ENCODE data around the gene GTF2A1.
A peak's percentile ranks its signal among the peaks of the same experiment; 100 is the strongest.
"Not testable (repeated sequence)": the region's sequence is repeated elsewhere in the genome, so short reads cannot be mapped to it uniquely, and the experiment has no call there.

The GTF2A1 gene

DNA sequence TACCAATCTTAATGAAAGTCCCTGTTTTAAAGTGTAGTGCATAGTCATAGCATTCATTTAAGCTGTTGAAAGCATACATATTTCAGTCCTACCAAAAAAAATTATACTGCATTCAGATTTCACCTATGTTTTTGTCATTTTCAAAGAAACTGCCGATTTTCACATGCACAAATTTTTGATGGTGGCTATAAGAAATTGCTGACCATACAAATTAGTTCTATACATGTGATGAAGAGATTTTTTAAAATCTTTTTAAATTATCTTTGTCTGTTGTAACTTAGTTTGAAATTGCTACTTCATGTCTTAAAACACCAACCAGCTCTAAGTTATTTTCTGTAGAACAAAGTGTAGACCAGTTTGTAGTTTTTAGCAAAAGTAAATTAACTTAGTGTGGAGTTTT lies 3.5 kb upstream of the GTF2A1 start:
- no peak for DNase-seq

DNA sequence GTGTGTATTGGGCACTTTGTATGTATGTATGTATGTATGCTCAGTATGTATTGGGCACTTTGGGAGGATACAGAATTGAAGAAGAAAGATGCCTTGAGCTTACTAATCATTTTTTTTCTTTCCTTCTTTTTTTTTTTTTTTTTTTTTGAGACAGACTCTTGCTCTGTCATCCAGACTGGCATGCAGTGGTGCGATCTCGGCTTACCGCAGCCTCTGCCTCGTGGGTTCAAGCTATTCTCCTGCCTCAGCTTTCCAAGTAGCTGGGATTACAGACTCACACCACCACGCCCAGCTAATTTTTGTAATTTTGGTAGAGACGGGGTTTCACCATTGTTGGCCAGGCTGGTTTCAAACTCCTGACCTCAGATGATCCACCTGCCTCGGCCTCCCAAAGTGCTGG lies 3.0 kb upstream of the GTF2A1 start:
- DNase-seq: not testable (repeated sequence)

DNA sequence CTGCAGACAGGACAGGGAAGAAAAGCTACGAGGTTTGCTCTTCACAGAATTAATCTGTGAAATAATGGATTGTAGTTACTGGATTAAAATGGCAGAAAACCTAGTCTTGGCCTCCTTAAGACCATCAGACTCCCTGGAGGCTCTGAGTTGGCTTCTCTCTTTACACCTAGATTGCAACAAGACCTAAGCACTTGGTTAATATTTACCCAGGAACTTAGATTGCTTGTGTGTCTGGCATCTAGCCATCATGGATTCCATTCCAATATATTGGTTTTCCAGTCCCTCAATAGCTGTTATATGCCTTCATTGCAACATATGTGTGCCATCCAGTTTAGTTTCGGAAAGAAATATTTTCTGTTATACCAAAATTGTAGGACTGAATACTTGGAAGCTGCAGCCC lies 1.9 kb upstream of the GTF2A1 start:
- no peak for DNase-seq

DNA sequence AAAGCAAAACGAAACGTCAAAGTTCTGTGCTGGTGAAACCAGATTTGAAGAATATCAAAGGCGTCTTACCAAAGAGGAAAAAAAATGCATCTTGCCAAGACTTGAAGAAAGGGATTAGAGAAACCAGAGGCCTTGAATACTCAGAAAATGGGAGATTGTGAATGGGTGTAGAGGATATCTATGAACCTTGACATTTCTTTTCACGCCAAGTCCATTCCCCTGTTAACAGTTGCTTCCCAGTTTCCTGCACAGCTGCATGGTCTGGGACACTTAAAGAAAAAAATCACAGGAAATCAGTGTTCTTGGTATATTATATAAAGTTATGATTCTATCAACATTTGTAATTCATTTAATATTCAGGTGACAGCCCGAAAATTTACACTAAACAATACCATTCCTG lies 1.4 kb upstream of the GTF2A1 start:
- no peak for DNase-seq

GRCh38 chr14:81221579-81222102 lies 882 bp upstream of the GTF2A1 start:
- DNase-seq: no peak

GRCh38 chr14:81220580-81220829 lies 254 bp downstream of the GTF2A1 start:
- no peak for DNase-seq

GRCh38 chr14:81219759-81220579 lies 790 bp downstream of the GTF2A1 start:
- no peak for DNase-seq

DNA sequence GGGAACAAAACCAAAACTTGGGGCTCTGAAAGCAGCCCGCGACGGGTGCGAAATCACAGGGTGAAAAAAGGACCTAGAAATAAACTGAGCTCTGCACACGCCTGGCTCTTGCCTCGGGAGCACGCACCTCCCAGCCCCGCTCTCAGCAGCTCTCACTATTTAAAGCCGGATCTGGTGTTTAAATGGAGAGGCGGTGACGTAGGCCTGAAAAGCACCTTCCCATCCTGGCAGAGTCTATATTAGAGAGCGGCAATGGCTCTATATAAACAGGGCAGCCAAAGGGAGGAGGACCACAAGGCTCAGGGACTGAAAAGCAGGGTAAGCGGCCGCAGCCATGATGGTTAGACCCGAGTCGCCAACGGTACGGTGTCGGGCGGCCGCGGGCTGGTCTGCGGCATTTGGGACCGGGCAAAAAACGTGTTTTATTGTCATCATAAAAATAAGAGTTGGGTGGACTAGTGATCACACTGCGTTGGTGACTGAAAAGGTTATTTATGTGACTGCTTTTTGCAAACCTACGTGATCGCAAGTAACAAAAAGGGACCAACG lies 1.5 kb downstream of the GTF2A1 start:
- peak; percentile 69 for DNase-seq

- no peak for DNase-seq
Measured at GRCh38 chr14:81211844-81212243, 8.9 kb downstream of the GTF2A1 start.

- no peak for DNase-seq
Measured at GRCh38 chr14:81209167-81209836, 11.5 kb downstream of the GTF2A1 start.

DNA sequence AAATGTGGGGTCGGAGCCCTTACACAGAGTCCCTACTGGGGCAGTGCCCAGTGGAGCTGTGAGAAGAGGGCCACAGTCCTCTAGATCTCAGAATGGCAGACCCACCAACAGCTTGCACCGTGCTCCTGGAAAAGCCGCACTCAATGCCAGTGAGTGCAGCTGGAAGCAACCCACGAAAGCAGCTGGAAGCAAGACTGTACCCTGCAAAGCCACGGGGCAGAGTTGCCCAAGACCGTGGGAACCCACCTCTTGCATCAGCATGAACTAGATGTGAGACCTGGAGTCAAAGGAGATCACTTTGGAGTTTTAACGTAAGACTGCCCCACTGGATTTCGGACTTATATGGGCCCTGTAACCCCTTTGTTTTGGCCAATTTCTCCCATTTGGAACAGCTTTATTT lies 12.3 kb downstream of the GTF2A1 start:
- no peak for DNase-seq

DNA sequence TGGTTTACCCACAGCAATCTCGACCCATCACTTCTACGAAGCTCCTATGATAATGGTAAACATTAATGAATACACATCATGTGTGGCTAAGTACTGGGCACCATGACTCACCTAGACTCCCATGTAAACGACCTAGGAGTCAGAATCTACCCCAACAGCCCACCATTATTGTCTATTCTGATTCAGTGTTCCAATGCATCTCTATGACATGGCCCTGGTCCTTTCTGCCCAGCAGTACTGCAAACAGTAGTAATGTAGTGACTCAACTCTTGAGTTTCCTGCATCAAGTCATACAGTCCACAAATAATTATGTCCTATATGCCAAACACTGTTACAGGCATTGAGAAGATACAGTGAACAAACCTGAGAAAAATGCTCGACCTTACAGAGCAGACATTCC lies 14.6 kb downstream of the GTF2A1 start:
- no peak for DNase-seq

- DNase-seq: no peak
Measured at GRCh38 chr14:81205639-81206038, 15.1 kb downstream of the GTF2A1 start.

- DNase-seq: no peak
Measured at GRCh38 chr14:81200054-81200453, 20.7 kb downstream of the GTF2A1 start.

DNA sequence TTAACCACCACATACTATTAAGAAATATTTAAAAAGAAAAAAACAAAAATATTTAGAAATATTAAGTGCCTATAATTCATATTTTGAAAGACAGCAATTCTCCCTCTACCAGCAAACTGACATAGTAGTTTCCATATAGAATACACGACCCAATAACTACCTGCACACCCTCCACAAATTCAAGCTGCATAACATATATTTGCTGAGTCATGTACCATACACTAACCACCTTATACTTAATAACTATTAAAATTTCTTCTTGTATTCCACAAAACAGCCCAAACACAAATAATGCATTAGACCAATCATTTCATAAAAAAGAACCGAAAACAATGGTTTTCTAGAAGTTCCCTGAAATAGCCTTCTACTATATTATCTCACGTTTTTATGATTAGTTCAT lies 21.7 kb downstream of the GTF2A1 start:
- DNase-seq: no peak

DNA sequence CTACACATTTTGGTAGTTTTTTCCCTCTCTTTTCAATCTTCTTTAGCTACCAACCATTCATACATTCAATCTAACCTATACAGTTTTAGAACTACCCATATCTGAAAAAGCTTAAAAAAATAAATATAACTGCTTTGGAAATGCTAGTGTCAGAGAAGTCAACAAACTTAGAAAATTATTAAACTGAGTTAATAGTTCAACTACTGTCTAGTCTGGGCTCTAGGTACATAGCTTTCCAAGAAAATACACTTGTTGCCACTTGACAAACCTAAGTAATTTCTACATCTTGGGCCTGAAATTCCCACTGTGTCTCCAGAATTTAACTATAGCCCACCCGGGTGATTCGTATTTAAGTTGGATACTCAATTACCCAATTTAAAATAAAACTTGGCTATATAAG lies 22.1 kb downstream of the GTF2A1 start:
- DNase-seq: no peak

DNA sequence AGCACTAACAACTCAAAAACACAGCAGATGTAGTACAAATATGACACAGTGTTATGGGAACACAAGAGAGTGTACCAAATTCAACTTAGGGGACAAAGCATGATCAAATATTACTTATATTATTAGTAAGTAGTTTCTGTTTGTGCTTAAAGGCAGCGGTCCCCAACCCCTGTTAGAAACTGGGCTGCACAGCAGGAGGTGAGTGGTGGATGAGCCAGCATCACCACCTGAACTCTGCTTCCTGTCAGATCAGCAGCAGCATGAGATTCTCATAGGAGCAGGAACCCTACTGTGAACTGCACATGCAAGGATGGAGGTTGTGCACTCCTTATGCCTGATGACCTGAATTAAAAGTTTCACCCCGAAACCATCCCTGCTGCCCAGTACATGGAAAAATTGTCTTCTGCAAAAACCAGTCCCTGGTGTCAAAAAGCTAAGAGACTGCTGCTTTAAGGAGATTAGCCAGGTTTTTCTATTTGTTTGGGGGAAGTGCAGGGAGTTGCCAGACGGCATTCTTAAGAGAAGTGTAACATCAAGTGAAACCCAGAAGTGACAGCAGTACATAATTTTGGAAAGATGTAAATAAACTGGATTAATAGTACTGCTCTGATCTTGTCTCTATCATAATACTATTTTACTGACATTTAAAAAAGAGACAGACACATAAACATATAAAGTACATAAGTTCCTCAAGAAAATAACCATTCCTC lies 26.7 kb downstream of the GTF2A1 start:
- DNase-seq: no peak

DNA sequence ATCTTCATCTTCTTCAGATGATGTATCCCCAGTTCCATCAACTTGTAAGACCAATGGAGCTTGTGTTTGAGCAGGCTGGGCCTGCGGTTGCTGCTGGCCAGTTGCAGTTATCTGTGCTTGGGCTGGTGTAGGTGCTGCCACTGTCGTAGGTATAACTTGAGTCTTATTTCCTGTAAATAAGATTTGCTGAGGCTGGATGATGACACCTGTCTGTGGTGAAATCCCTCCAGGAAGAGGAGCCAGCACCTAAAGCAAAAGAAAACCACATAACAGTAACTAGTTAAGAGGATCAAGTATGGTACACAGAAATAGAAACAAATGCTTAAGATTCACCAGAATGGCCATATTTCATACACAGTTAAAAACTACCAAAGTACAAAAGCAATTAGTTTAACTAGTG lies 28.2 kb downstream of the GTF2A1 start:
- no peak for DNase-seq

DNA sequence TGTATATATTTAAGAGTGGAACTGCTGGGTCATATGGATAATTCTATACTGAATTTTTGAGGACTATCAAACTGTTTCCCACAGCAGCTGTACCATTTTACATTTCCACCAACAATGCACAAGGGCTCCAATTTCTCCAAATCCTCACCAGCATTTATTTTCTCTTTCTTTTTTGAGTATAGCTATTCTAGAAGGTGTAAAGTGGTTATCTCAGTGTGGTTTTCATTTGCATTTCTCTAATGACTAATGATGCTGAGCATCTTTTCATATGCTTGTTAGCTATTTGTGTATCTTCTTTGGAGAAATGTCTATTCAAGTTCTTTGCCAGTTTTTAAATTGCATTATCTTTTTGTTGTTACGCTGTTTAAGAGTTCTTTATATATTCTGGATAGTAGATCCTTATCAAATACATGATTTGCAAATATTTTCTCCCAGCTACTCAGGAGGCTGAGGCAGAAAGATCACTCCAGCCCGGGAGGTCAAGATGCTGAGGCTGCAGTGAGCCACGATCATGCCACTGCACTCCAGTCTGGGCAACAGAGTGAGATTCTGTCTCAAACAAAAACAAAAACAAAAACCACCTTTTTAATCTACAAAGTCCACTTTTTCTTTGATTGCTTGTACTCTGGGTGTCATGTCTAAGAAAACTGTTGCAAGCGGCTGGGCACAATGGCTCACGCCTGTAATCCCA lies 32.8 kb downstream of the GTF2A1 start:
- DNase-seq: no peak

- DNase-seq: no peak
Measured at GRCh38 chr14:81179631-81180030, 41.1 kb downstream of the GTF2A1 start.

GRCh38 chr14:81178063-81178462 lies 42.7 kb downstream of the GTF2A1 start:
- no peak for DNase-seq

- DNase-seq: no peak
Measured at GRCh38 chr14:81177225-81177624, 43.5 kb downstream of the GTF2A1 start.

DNA sequence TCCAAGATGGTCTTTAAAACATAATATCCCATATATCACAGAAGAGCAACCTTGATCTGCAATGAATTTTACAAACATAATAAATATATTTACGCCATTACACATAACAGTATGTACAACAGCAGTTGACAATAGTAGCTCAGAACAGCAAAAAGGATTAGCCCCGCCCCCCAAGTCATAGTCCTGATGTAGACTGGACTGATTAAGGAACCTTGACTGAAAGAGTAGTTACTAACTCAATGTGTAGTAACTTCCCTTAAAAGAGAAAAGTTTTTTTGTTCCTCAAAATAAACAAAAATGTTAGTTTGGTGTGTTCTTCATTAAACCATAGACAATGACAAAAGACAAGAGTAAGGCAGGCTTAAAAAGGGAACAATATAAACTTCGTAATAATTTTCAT lies 44.5 kb downstream of the GTF2A1 start:
- no peak for DNase-seq

Measured in GF-D8 (cell line).